SU-DHL-6 (cell line): Measurements from ENCODE around the gene MPO.

Experiments
- H2AFZ ChIP-seq: fragments of 200-600 bp; sonication (generic); 2 replicates; pipeline ENCODE4 v1.6.1; 2014; ENCODE audit warnings: low read depth, mild to moderate bottlenecking, moderate library complexity, mixed read lengths, antibody characterized with exemption, low read length; ENCODE audit not compliant: severe bottlenecking
- H3F3A ChIP-seq: fragments of 200-600 bp; shearing (Covaris generic); 2 replicates; pipeline ENCODE4 v1.6.0; 2016; ENCODE audit warnings: antibody characterized with exemption, mild to moderate bottlenecking; ENCODE audit not compliant: insufficient read depth
- H3K27ac ChIP-seq: fragments of 200-600 bp; sonication (generic); 2 replicates; pipeline ENCODE4 v1.5.1; 2016; ENCODE audit warnings: low read depth, mild to moderate bottlenecking, low read length, moderate library complexity, mixed read lengths
- H3K27me3 ChIP-seq: fragments of 200-600 bp; sonication (generic), shearing (Covaris generic); 2 replicates; pipeline ENCODE4 v1.6.0; 2014; ENCODE audit warnings: mild to moderate bottlenecking, low read length
- H3K36me3 ChIP-seq: fragments of 200-600 bp; sonication (generic); 2 replicates; pipeline ENCODE4 v1.6.1; 2014; ENCODE audit warnings: mild to moderate bottlenecking, low read length, mixed read lengths
- H3K4me2 ChIP-seq: fragments of 300-600, 200-600 bp; shearing (Covaris generic), sonication (generic); 2 replicates; pipeline ENCODE4 v1.6.0; 2014; ENCODE audit warnings: low read length, low read depth, mild to moderate bottlenecking; ENCODE audit not compliant: poor library complexity, severe bottlenecking
- H3K4me3 ChIP-seq: fragments of 200-600 bp; sonication (generic); 2 replicates; pipeline ENCODE4 v1.5.1; 2014; ENCODE audit warnings: antibody characterized with exemption, low read length, mild to moderate bottlenecking, mixed read lengths; ENCODE audit not compliant: insufficient read depth, poor library complexity, severe bottlenecking
- H3K79me2 ChIP-seq: fragments of 200-600 bp; sonication (generic); 2 replicates; pipeline ENCODE4 v1.6.1; 2014; ENCODE audit warnings: mild to moderate bottlenecking, low read length, moderate library complexity; ENCODE audit not compliant: insufficient read depth
- H3K9ac ChIP-seq: fragments of 200-600 bp; sonication (generic); 2 replicates; pipeline ENCODE4 v1.7.0; 2014; ENCODE audit warnings: mild to moderate bottlenecking, low read length
- H3K9me2 ChIP-seq: fragments of 200-600 bp; sonication (generic); replicated peaks from 2 replicates; pipeline ENCODE4 v1.6.1; 2014; ENCODE audit warnings: low read length; ENCODE audit not compliant: insufficient read depth
- H3K9me3 ChIP-seq: fragments of 200-600 bp; sonication (generic); 2 replicates; pipeline ENCODE4 v1.6.1; 2014; ENCODE audit warnings: low read length, mixed read lengths; ENCODE audit not compliant: insufficient read depth
- H4K20me1 ChIP-seq: fragments of 200-600 bp; sonication (generic); 2 replicates; pipeline ENCODE4 v1.6.1; 2014; ENCODE audit warnings: low read depth, mild to moderate bottlenecking, antibody characterized with exemption, low read length, moderate library complexity, mixed read lengths
- CTCF ChIP-seq: fragments of 200-600 bp; sonication (generic); IDR thresholded peaks from one replicate; pipeline ENCODE4 v1.5.1; 2017; ENCODE audit warnings: antibody characterized with exemption, mild to moderate bottlenecking, low read length, moderate library complexity; ENCODE audit not compliant: insufficient read depth, poor library complexity, severe bottlenecking
- EZH2phosphoT487 ChIP-seq: fragments of 200-600 bp; sonication (generic), shearing (Covaris generic); conservative IDR thresholded peaks from 2 replicates; pipeline ENCODE4 v1.6.1; 2018; ENCODE audit warnings: mild to moderate bottlenecking, antibody characterized with exemption, low read length, moderate library complexity, mixed read lengths

Gene MPO

GRCh38 chr17:58232707-58233156 lies 48.0 kb downstream of the MPO start:
- no peaks in the 10 kb centered on the region for H3K79me2 ChIP-seq
- TF ChIP-seq CTCF = no peak
- TF ChIP-seq EZH2phosphoT487 = no peak
- no peaks in the 10 kb centered on the region for H3K36me3 ChIP-seq
- H3K9ac ChIP-seq = no peak overlapping the region
- no peak overlapping the region for H3K4me3 ChIP-seq
- H4K20me1 ChIP-seq = no peaks in the 10 kb centered on the region
- no peak overlapping the region for H3K27ac ChIP-seq
- H3K4me2 ChIP-seq = no peak overlapping the region
- no peak overlapping the region for H2AFZ ChIP-seq
- no peaks in the 10 kb centered on the region for H3F3A ChIP-seq
- no peaks in the 10 kb centered on the region for H3K9me3 ChIP-seq
- H3K27me3 ChIP-seq = no peaks in the 10 kb centered on the region
- no peaks in the 10 kb centered on the region for H3K9me2 ChIP-seq

DNA sequence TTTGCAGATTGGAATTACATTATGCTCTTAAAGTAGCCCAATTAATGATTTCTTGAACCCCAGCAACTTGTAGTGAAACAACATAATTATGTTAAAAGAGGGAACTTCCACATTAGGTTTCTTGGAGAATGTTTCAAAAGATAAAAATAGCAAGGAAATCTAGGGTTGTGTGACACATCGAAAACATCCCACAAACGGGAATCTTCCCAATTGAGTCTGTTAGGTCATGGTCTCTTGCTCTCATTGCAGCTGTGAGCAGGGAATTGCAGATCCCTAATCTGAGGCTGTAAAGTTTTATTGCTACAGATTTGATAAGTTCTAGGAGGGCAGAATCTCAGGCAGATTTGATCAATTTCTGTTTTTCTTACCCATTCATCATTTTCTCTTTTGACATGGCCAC lies 49.1 kb downstream of the MPO start:
- Histone ChIP-seq H3K36me3 (no peaks in the 10 kb centered on the region), H3K27ac (no peak overlapping the region), H3K27me3 (no peaks in the 10 kb centered on the region), H4K20me1 (no peaks in the 10 kb centered on the region), H3K4me3 (no peak overlapping the region), H3F3A (no peaks in the 10 kb centered on the region), H2AFZ (no peak overlapping the region), H3K9me3 (no peaks in the 10 kb centered on the region), H3K4me2 (no peak overlapping the region), H3K9ac (no peak overlapping the region), H3K79me2 (no peaks in the 10 kb centered on the region), H3K9me2 (no peaks in the 10 kb centered on the region)
- TF ChIP-seq EZH2phosphoT487 = no peak
- TF ChIP-seq CTCF = no peak

- H3K79me2 ChIP-seq = no peaks in the 10 kb centered on the region
- no peak overlapping the region for H3K9ac ChIP-seq
- no peak for TF ChIP-seq EZH2phosphoT487
- no peak for TF ChIP-seq CTCF
- no peaks in the 10 kb centered on the region for H3K9me3 ChIP-seq
- no peak overlapping the region for H2AFZ ChIP-seq
- H4K20me1 ChIP-seq = no peaks in the 10 kb centered on the region
- H3K27me3 ChIP-seq = no peaks in the 10 kb centered on the region
- no peak overlapping the region for H3K27ac ChIP-seq
- H3K4me2 ChIP-seq = no peak overlapping the region
- H3K9me2 ChIP-seq = no peaks in the 10 kb centered on the region
- no peaks in the 10 kb centered on the region for H3K36me3 ChIP-seq
- H3K4me3 ChIP-seq = no peak overlapping the region
- no peaks in the 10 kb centered on the region for H3F3A ChIP-seq
Observed at GRCh38 chr17:58229881-58230280, 50.9 kb downstream of the MPO start.
